HG03159 (cell line): Measurements from ENCODE around the gene XAB2.

Experiments
- ATAC-seq: cut with Tn5 transposase; IDR thresholded peaks from one replicate; pipeline ENCODE4 v1.9.1; 2021; ENCODE audit warnings: mild to moderate bottlenecking, moderate library complexity; ENCODE audit not compliant: unreplicated experiment

Gene XAB2

DNA sequence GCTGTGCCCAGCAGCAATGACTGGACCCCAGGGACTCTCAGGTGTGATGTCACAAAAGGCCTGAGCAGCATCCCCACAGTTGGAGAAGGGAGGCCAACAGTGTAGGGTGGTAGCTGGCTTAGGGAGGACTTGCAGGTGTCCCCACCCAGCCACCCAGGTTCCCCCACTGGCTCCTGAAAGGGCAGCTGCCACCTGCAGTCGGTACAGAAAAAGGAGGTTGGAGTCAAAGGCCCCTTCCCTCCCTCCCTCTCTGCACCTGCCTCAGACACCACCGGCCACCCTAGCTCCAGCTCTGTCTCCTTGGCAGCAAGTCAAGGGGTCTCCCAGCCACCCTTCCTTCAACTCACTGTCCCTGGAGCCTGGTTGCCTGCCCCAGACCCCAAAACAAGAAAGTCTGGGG is 4.4 kb upstream of the XAB2 start, which contains the start of gene PCP2:
Gene PCP2 (minus strand): TSS at position 22 of the 400 bp plus-strand sequence. CDS start 262 bp downstream, outside the sequence.
- no peak for ATAC-seq

DNA sequence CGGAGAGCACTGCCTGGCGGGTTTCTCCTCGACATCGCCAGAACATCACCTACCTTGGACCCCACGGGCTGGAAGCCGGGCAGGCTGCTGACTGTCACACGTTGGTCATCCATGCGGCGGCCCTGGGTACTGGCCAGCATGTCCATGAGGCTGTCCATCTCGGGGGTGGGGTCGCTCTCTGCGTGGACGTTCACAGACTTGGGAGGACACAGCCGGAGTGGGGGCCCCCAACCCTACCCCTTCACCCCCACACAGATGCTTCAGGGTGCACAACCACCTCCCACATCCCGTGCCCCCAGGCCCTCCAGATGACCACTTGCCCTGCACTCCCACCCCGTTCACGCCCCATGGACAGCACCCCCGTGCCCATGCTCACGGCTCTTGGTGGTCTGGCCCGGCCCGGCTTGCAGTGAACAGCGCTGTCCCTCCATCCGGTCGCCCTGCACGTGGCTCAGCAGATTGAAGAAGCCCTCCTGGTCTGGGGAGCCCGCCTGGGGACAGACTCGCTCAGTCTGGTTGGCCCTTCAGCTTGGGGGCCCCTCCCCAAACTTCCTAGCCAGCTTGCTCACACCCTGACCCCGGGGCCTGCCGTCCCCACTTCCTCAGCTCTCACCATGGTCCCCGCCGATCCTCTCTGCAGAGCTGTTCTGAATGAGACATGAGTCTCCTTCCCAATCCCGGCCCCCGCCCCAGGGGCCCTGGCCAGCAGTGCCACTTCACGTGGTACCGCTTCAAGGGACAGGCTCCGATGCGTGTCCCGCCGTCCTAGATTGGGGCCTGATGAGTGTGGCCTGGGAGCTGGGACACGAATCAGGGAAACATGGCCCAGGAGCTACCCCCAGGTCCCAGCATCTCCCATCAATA is 3.2 kb upstream of the XAB2 start:
- ATAC-seq = no peak

GRCh38 chr19:7631577-7631976 is 2.2 kb upstream of the XAB2 start:
- no peak for ATAC-seq

GRCh38 chr19:7628589-7629311 is 595 bp downstream of the XAB2 start:
- ATAC-seq = no peak

DNA sequence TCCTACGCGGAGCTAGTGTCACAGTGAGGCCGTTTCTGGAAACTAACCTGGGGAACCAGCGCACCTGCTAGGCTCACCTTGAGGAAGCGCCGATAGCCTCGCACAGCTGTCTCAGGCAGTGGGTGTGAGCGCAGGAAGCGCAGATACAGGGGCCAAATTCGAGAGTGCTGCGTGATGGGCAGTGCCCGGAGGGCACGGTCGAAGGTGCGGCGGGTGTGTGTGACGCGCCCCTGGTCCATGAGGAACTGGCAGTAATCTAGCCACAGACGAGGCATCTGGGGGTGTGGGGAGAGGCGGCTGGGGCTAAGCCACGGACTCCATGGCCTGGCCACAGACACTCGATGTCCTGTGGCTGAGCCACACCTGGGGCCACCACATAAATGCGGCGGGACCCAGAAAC is 2.2 kb downstream of the XAB2 start:
- no peak for ATAC-seq

DNA sequence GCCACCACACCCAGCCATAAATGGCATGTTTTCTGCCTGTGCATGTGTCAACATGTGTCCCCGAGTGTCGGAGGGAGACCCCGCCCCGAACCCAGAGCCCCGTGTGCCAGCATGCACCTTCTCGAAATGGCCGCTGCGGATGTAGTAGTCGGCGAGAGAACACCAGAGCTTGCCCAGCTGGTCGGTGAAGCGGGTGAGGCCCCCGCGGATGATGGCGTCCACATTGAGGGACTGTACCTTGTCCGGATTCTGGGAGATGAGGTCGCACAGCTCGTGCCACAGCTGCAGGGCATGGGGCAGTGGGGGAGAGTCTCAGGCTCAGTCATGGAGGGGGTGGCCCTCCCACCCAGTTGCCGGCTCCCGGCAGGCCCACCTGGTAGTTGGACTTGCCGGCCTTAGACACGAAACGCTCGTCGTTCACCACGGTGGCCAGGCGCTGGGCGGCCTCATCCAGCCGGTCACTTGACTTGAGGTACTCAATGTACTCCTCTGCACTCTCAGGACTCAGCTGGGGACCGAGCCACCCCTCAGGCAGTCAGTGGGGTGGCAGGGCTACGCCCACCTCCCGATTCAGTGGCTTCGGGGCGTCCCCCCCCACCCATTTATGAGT is 3.5 kb downstream of the XAB2 start:
- no peak for ATAC-seq

DNA sequence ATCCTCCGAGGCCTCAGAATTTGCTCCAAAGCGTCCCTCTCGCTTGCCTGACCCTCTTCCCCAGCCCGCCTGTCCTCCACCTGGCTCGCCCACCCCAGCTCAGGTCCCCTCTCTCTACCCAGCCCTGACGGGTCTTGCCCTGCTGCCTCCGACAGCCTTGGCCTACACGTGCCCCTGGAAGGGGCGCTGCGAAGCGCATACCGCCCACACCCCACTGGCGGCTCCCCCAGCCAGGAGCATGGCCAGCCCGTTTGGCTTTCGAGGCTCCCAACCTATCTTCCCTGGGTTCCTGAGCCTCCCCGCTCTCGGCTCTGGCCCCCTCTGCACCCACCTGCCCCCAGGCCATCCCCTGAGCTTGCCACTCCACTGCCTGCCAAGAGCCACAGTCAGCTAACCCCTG is 4.5 kb downstream of the XAB2 start:
- no peak for ATAC-seq

- no peak for ATAC-seq
Observed at GRCh38 chr19:7623725-7624603, 5.4 kb downstream of the XAB2 start.

DNA sequence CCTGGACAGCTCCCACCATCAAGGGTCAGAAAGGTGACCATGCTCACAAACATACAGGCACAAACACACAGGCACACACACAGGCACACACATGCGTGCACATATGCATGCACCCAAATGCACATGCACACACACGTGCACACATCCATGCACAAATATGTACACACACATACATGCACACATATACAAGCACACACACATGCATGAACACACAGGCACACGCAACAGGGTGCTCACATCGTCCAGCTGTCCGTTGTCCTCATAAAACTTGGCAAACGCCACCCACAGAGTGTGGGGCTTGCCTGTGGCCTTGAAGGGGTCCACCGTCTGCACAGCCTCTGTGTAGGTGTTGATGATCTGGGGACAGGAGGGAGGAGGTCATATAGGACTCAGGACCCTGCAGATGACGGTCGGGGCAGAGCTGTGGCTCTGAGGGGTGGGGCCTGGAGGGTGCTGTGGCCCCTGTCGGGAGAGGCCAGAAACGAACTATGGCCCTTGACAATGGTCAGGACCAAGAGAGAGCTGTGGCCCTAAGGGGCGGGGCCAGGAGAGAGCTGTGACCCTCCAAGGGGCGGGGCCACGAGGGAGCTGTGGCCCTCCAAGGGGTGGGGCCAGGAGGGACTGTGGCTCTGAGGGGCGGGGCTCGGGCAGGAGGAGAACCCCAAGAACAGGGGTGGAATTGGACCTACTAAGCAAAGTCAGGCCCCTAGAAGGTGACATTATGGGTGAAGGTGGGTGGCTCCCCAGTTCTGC is 6.2 kb downstream of the XAB2 start:
- ATAC-seq = no peak

DNA sequence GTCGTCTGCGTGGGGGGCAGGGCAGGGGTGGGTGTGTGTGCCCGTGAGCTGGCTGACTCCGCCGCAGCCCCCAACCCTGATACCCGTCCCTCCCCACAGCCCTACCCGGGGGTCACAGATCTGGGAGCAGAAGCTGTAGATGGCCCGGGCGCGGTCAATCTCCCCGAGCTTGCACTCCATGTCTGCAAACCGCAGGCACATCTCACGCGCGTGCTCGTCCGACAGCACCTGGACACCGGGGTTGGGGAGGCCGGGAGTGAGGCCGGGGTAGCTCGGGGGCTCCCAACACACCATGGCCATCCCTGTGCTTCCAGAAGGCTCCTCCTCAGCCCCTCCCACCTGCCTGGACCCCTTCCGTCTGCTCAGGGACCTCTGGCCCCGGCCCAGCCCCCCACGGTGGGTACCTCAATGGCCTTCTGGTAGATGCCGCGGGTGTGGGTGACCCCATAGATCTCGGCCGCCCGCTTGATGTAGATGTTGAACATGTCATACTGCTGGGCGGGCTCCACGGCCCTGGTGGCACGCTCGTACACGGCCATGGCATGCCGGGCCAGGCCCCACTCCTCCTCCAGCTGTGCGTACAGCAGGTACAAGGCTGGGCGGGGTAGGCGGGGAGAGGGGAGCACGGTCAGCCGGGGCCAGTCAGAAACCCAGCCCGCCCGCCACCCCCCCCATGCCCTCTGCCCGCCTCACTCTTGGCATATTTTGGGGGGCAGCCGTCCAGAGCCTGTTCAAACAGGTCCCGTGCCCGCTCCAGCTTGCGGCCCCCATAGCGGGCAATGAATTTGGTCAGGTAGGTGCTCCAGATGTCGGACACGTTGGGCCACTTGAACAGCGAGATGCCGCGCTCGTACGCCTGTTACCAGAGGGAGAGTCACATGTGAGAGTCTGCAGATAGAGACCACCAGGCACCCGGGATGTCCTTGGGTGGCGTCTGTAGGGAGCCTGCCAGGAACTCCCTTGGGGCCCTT is 8.6 kb downstream of the XAB2 start:
- ATAC-seq = no peak

DNA sequence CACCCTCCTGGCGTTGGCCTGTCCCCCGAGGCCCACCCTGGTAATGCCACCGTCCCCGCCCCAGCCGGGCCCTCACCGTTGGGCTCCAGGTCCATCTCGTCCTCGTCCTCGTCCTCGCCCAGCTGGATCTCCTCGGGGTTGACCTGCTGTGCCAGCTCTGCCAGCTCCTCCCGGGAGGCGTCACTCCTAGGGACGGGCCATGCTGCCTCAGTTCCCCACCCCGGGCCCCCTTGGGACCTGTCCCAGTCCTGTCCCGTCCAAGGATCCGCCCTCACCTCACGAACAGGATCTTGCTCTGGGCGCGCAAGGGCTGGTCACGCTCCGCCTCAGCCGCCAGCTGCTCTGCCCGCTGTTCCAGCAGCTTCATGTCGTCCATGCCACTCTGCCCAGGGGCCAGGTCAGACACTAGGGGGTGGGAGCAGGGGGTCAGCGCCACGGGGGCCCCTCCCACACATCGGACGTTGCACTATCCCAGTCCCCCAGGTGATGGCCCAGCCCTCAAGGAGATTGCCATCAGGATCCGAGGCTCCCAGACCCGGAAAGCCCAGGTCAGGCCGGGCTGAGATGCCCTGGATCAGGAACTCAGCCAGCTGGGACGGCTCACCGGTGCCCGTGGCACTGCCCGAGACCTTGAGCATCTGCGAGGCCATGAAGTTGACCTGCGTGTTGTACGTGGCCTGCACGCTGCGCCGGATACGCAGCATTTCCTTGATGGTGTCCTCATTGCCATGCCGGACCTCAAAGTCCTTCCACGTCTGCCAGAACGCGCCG is 9.5 kb downstream of the XAB2 start:
- ATAC-seq = no peak

DNA sequence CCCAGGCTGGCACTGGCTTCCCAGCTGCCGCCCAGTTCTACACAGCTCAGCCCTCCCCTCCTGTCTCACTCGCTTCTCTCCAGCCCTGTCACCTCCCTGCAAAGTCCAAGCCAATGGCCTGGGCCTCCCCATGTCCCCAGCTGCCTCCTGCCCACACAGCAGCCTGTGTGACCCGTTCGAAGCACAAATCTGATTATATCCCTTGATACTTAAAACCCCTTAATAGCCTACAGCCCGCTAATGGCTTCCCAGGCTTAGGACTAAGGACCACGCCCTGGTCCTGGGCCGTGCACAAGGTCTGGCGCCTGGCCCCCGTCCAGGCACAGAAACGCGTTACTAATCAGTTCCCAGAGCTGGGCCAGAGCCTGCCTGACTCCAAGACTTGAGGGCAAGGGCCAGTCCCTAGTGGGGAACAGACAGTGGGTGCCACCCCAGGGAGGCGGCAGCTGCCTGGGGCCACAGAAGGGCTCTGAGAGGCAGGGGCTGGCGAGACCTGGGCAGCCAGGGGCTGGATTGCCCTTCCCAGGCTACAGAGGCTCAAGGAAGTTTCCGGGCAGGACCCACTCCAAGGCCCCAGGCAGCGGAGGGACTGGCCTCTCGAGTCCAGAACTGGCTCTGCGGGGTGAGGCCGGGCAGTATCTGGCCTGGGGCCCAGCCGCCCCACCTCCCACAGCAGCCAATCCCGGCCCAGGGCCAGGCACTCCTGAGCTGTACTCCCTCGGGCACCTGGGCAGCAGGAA is 10.4 kb downstream of the XAB2 start:
- no peak for ATAC-seq

DNA sequence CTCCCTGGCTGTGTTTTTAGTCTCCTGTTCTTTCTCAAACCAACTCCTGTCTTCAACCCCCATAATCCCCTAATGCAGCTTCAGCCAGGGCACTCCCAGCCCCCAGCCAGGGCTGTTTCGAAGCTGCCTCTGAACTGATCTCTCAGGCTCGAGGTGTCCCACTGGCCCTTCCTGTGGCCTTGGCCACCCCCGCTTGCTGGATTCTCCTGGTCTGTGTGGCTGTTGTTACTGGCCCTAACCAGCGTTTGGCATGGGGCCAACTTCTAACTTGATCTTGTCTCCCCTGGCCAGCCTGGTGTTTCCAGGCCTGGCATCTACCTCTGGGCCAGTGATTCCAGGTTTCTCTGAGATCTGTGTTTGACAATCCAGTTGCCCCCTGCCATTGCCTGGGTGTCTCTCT is 11.0 kb downstream of the XAB2 start:
- ATAC-seq = no peak

GRCh38 chr19:7617735-7618134 is 11.6 kb downstream of the XAB2 start:
- ATAC-seq = no peak

GRCh38 chr19:7617172-7617571 is 12.2 kb downstream of the XAB2 start:
- ATAC-seq = no peak

DNA sequence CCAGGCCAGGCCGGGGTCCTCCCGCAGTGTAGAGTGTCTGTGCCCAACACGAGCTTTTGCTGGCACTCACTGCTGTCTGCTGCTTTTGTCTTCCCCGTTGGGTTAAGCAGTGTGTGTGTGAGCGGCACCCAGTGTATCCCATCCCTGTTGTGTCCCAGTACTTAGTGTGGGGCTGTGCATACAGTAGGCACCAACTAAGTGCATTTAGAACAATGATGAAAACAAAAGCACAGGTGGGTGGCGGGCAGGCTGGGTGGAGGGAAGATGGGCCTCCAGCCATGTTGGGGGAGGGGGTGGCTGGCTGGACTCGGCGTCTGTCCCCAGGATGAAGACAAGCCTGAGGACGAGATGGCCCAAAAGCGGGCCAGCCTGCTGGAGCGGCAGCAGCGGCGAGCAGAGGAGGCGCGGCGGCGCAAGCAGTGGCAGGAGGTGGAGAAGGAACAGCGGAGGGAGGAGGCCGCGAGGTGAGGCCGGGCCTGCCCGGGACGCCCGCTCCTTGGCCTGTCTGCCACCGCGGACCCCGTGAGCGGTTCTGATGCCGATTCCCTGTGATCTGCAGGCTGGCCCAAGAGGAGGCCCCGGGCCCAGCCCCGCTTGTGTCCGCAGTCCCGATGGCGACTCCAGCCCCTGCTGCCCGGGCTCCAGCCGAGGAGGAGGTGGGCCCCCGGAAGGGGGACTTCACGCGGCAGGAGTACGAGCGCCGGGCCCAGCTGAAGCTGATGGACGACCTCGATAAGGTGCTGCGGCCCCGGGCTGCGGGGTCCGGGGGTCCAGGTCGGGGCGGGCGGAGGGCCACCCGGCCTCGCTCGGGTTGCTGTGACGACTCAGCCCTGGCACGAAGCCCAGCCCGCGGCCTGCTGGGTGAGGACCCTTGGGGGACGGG is 14.2 kb downstream of the XAB2 start:
- no peak for ATAC-seq
